ENCODE results near the gene TARP.

The TARP gene

DNA sequence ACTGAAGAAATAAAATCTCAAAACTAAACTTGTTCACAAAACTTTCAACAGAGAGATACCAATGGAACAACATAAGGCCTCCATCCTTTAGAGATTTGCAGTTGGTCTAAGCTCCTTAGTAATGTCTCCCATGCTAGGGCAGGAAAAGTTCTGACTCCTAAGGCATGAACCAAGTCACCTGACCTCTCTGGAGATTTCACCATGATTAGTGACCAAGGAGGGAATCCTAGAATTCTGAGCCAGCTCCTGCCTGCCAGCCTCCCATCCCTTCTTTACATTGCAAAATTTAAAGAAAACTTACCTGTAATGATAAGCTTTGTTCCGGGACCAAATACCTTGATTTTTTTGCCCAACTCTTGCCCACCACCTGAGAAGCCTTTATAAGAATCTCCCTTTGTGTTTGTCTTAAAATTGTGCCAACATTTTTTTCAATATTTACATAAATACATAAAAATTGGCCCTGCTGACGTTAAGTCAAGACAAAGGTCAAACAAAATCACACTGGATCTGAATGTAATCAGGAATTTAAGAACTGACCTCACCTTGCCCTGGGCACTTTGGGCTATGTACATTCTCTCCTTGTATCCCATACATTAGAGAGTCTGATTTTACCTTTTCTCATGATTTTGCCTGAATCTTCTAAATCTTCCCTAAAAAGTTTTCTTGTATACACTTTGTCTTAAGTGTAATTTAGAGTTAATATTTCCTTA, at the start of gene TARP:
TSS of gene TARP (minus strand) at position 351 of the 710 bp plus-strand sequence.
- H3K27ac ChIP-seq, result no peak within 1 kb of the TSS
- no peak for DNase-seq (ENCODE audit: low read depth, low spot score)

DNA sequence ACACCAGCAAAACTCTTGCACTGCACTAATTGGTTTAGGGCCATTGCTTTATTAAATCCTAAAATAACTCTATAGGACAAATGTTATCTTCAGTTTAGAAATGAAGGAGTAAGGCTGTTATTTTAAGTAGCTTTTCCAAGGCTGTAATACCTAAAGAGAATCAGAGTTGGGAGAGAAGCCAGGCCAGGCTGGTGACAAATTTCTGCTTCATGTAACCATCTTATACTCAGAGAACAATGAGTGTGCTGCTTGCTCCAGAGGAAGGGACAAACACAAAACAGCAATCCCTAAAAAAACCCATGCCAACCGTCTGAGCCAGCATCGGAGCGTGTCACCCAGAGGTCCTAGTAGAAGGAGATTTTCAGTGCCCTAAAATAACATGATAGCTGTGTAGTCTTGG, 49.7 kb upstream of the TARP start:
- no peak overlapping the region for H3K27ac ChIP-seq
- no peak for DNase-seq (ENCODE audit: low read depth, low spot score)

DNA sequence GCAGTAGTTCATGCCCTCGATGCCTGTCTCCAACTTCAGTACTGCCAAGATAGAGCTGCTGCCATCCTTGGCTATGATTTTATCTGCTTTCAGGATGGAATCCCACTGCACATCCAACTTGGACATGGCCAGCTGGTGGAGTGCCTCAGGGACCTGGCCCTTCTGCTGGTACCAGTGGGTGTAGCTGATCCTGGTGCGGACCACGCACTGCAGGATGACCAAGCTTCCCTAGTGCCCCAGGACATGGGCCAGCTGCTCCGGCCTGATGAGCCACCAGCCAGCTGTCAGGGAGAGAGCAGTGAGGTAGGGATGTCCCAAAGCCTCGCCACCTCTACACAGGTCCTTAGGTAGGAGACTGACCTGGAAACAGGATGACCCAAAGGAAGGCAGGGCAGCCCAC, 49.0 kb upstream of the TARP start:
- no peak for DNase-seq (ENCODE audit: low read depth, low spot score)

DNA sequence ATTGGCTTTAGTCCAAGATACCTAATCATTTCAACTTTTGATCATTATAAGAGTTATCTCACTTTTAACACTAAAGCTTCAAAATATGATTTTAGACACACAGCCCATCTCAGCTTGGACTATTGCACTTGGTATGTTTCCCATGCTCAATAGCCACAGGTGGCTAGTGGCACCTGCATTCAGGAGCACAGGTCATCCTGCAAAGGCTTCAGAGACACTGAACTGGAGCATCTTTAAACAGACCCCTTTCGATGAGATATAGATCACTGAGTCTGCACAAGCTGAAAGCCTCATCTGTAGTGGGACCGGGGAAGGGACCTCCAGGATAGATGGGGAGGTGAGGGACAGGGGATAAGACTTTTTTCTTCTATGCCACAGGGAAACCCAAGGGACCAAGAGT, 48.5 kb upstream of the TARP start:
- no peak overlapping the region for H3K27ac ChIP-seq
- no peak for DNase-seq (ENCODE audit: low read depth, low spot score)

More for the DNA sequence above, 49.0 kb upstream of the TARP start:
- no peak overlapping the region for H3K27ac ChIP-seq

DNA sequence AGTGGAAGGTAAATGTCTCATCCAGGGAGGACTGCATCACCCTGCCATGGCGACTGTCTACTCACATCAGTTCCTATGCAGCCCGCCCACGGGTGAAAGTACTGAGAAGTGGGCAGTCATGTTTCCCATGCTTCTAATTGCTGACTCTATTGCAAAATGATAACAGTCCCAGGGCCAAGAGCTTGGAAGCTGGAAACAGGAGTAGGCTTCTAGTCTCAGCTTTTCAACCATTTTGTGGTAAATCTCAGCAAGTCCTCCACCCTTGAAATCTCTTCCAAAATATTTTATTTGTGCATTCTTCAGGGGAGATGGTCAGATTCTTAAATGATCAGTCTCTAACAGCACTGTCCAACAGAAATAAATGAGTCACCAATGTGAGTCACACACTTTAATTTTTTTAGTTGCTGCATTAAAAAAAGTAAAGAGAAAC, 48.1 kb upstream of the TARP start:
- H3K27ac ChIP-seq, result no peak overlapping the region
- no peak for DNase-seq (ENCODE audit: low read depth, low spot score)

DNA sequence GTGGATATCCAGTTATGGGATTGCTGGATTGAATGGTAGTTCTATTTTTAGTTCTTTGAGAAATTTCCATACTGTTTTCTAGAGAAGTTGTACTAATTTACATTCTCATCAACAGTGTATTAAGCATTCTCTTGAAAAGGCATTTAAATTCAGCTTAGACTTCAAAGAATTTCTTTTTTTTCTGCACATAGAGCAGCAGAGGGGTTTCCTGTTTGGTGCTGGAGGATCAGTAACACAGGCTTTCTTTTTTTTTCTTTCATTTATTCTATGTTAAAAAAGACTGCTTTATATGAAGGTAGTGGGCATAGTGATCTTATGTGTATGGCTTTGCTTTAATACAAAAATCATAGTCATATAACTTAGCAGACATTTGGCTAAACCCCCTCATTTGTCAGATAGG, 47.6 kb upstream of the TARP start:
- DNase-seq (ENCODE audit: low read depth, low spot score), result no peak
- no peak overlapping the region for H3K27ac ChIP-seq

DNA sequence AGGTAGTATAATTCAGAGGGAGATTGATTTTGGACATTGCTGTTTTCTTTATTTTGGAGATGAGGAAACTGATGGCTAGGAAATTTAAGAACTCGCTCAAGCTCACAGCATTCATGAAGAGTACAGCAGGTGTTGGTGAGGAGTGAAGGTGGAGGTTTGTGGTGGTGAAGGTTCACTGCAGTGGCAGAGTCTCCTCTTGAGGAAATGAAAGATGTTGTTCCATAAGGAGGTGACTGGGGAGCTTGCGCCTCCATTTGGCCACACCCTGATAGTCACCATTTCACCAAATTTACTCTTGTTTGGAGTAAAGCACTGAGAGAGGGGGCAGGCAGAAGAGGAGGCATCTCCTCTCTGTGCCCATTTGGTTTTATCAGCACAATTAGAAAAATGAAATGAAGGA, 46.4 kb upstream of the TARP start:
- H3K27ac ChIP-seq, result no peak overlapping the region
- no peak for DNase-seq (ENCODE audit: low read depth, low spot score)

DNA sequence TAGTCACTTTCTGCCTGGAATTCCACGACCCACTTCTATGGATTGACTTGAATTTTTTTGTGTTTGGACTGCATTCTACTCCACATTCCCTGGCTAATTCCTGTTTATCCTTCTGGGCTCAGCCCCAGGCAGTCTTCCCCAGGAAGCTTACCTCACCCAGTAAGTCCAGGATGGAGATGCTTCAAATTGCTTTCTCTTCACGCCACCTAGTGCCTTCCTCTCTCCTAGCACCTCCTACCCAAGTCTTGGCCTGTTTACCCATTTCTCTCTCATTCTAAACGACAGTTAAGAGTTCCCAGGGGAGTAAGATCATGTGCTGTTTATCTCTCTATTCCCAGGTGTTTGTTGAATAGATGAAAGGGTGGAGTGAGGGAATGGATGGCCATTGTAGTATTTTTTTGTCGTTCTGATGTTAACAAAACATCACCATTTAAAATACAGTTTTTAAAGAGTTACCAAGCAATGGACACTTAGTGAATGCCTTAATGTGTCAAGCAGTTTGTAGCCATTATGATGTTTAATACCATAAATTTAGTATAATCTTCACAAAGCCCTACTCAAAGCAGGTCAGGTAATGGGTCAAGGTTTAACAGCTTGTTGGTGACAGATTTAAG, 45.5 kb upstream of the TARP start:
- DNase-seq (ENCODE audit: low read depth, low spot score), result peak; percentile 14
- H3K27ac ChIP-seq, result no peak overlapping the region

DNA sequence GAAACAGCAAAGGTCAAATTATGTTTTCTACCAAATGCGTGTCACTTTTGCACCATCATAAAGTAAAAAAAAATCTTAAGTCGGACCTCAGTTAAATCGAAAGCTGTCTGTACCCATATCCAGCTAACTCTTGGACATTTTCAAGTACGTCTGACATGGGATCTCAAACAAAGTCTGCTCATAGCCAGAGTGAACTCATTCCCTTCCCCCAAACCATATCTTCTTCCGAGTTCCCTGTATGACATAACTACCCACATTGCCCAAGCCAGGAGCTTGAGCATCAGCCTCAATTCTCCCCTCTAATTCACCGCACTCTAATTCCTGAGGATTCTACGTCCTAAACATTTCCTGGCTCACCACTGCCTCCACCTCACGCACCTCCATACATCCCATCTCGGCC, 44.8 kb upstream of the TARP start:
- H3K27ac ChIP-seq, result no peak overlapping the region

DNA sequence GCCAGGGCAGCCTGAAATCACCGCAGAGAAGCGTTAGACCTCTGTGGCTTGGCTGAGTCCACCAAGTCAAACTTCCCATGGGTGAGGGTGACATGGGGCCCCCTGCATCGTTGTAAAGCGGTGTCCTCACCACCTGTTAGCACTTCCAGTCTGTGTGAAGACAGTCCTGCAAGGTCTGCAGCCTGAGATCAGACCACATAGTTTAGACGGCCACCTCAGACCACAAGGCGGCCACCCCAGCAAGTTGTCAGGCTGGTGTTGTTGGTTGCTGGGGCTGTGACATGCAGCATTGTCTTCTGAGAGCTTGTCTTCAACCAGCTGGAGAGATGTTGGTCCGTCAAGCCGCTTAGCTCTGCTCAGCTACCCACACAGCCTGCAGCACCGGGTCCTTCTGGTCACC, 44.1 kb upstream of the TARP start:
- no peak overlapping the region for H3K27ac ChIP-seq
- no peak for DNase-seq (ENCODE audit: low read depth, low spot score)

More for the DNA sequence above, 44.8 kb upstream of the TARP start:
- DNase-seq (ENCODE audit: low read depth, low spot score), result no peak

DNA sequence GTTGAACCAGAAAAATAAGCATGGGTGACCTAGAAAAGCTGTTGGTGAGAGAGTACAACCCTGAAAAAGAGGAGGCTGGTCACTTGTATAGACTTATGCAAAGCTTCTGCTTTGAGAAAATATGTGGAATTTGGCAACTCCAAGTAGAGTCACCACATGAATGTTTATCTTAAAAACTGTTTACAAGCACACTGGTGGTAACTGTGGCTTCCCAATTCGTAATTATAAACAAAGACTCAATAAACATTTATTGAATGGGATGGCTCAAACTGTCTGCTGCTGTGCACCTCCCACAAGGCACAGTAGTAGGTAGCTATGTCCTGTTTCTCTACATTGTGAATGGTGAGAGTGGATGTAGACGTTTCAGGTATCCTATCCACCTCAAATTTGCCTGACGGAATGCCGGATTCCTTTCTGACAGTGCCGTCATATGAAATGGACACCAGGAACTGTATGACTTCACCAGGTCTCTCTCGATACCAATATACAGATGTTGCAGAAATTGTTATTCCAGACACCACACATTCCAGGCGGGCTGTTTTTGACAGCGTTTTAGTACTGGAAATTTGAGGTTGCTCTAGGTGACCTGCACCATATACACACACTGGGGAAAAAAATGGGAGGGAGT, 43.4 kb upstream of the TARP start:
- H3K27ac ChIP-seq, result no peak overlapping the region
- DNase-seq (ENCODE audit: low read depth, low spot score), result no peak

DNA sequence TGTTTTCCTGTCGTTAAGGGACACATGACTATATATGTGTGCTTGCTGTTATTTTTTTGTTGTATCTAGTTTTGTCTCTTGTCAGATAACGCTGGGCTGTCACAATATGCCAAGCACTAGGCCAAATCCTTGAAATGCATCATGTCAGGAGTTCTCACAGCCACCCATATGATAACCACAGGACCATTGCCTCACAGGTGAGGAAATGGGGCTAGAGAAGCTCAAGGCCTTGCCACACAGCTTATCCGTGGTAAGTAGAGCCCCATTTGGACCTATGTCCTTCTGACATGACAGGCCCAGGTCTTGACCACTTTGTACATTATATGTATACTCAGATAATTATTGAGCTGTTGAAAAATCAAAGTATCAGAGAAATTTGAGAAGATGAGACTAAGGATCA, 42.0 kb upstream of the TARP start:
- no peak overlapping the region for H3K27ac ChIP-seq
- no peak for DNase-seq (ENCODE audit: low read depth, low spot score)

DNA sequence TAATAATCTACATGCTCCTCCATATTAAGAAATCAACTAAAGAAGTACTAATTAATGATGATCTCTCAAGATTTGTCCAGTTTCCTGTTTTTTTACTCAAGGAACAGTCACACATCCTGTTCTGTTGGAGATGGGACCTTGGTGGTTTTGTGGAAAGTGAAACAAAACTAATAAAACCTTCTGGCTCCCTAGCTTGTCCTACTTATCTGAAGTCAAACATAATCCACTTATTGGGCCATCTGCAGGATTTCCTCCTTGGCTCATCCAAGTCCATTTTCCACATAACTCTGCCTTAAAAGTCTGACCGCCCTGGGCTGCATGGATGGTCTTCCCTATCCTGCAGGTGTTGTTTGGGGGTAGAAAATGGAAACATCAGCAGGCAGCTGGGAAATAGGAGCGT, 39.4 kb upstream of the TARP start:
- H3K27ac ChIP-seq, result no peak overlapping the region
- DNase-seq (ENCODE audit: low read depth, low spot score), result no peak

DNA sequence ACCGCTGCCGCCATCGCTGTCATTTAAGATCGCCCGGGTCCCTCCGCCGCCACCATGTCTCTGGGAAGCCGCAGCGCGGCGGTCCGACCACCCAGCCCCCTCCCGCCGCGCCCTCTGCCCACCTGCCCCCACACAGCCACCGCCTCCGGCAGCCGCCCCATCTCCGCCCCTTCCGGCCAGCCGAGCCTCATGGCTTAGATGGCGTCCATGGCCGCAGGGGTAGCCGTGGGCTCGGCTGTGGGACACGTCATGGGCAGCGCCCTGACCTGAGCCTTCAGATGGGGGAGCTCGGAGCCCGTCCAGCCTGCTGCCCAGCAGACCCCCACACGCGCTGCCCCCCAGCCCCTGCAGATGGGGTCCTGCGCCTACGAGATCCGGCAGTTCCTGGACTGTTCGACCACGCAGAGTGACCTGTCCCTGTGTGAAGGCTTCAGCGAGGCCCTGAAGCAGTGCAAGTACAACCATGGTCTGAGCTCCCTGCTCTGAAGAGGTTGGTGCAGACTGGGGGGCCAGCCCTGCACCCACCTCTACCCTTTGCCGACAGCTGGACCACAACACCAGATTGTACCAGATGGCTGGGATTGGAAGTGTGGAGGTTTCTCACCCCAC, 38.0 kb upstream of the TARP start:
- H3K27ac ChIP-seq, result no peak overlapping the region
- DNase-seq (ENCODE audit: low read depth, low spot score), result no peak

DNA sequence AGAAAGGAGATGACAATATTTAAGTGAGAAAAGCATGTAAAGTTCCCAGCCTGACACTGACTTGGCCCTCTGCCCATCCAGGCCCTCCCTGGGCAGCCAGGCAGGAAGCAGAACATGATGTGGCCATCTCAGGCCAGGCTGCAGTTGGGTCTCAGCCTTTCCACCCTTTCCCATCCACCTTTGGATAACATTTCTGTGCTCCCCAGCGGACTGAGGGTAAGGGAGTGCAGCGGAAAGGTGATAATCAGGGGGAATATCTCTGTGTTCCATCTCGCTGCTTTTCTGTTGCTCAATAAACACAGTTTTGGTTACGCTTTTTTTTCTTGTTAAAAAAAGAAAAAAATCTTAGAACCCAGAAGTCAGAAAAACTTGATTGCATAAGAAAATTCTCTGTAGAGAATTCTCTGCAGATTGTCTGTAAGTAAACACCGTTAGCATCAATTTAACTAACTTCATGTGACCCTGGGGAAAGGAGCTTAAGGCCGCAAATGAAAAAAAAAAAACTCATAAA, 37.2 kb upstream of the TARP start:
- no peak overlapping the region for H3K27ac ChIP-seq
- DNase-seq (ENCODE audit: low read depth, low spot score), result no peak

DNA sequence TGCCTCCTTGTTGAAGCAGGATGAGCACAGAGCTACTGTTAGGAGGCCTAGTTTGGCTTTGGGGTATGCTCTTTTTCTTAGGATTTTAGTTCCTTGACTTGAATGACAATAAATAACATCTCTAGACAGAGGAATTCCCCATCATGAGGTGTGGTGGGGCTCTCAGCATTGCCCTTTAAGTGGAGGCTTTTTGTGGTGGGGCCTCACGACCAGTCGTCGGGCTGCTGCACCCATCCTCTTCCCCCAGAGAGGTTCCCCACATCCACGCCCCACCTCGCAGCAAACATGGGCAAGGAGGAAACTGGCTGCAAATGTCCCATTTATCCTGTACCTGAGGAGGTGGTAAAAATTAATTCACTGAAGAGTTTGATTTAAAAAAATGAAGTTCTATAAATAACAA, 36.1 kb upstream of the TARP start:
- H3K27ac ChIP-seq, result no peak overlapping the region

DNA sequence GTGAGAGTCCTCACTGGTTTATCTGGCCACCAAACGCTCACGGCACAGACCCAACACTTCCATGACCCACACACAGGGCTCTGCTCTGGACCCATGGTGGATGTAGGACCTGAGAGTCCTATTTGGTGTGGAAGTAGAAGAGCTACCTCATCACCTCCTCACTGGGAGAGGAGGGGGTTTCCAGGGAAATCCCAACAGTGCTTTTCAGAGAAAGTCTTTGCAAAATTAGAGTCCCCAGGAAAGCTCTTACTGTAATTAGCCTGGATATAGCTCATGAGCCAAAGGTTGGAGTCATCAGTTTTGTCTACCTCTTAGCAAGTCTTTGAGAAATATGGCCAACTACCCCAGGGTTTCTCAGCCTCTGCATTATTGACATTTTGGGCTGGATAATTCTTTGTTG, 34.7 kb upstream of the TARP start:
- no peak for DNase-seq (ENCODE audit: low read depth, low spot score)

More for the DNA sequence above, 36.1 kb upstream of the TARP start:
- no peak for DNase-seq (ENCODE audit: low read depth, low spot score)

DNA sequence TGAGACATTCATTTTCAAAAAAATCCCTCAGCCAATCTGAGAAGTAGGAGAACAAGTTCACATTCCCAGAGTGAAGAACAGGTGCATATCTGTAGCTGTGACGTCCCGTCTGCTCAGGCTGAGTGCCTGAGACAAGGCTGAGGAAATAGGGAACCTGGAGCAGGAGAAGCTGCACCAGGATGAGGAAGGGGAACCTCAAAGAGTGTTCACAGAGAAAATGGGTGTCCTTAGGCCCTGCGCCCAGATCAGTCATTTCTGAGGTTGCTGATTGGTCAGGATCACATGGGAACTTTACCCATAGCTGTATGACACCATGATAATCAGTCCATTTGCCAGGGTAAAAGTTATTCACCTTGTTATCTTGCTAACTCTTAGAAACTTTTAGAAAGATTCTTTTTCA, 34.2 kb upstream of the TARP start:
- no peak for DNase-seq (ENCODE audit: low read depth, low spot score)
- H3K27ac ChIP-seq, result no peak overlapping the region

More for the DNA sequence above, 34.7 kb upstream of the TARP start:
- H3K27ac ChIP-seq, result no peak overlapping the region

DNA sequence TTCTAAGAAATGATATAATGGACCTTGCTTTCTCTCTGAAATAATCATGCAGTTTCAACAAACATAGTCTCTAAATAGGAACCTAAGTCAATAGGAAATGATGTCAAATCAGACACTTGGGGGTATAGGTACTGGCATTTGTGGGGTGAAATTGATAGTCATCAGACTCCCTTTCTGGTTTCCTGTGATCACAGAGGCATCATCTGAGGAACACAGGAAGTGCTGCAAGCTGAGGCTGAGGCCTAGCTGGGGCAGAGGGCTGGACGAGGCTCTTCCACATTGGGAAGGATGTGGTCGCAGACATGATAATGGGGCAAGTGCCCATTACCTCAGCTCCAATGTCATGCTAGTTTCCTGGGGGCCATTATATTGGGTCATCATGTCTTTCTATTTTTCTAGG, 33.5 kb upstream of the TARP start:
- no peak for DNase-seq (ENCODE audit: low read depth, low spot score)
- H3K27ac ChIP-seq, result no peak overlapping the region

DNA sequence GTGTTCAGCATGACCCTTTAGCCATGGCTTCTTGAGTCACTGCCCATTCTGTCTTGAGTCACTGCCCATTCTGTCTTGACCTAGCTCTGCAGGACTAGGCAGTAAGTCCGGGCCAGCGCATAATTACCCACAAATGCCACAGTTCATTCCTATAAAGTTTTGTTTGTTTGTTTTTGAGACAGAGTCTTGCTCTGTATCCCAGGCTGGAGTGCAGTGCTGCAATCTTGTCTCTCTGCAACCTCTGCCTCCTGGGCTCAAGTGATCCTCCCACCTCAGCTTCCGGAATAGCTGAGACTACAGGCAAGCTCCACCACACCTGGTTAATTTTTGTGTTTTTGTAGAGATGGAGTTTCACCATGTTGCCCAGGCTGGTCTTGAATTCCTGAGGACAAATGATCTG, 32.7 kb upstream of the TARP start:
- H3K27ac ChIP-seq, result no peak overlapping the region

DNA sequence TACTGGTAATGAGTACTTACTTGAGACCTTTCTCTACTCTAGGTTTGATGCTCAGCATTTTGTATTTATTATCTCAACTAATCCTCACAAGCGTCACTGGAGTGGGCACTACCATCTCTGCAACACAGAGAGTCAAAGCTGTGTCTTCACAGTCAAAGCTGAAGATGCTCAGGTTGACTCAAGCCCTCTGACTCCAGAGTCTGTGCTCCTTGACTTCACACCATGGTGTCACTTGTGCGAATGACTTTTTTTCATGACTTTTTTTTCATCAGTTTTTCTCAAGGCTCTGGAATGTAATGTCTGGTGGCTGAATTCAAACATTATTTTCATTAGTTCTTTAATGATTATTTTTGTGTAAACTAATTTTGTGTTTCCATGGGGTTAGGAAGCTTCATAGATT, 30.4 kb upstream of the TARP start:
- DNase-seq (ENCODE audit: low read depth, low spot score), result no peak
- no peak overlapping the region for H3K27ac ChIP-seq

More for the DNA sequence above, 32.7 kb upstream of the TARP start:
- no peak for DNase-seq (ENCODE audit: low read depth, low spot score)

All from epithelial cell of prostate (primary cell).